Stomach (tissue), 9 donors: ENCODE measurements around the gene IQSEC1. TPM values are rescaled to one million over a fixed set of nuclear protein-coding genes. Genes with fewer than 3 reads are reported as not detected.

Experiments used
- DNase-seq, 2 donors: peaks; one replicate each; pipeline versions ENCODE4 v3.0.0 to v3.0.0-alpha.2; 2013 to 2019
- H3K27ac ChIP-seq, 5 donors: fragments of 200-600 bp in 4 of 5; sonication (generic) in 4 of 5; one replicate each; pipeline ENCODE4 v1.5.1; 2013 to 2019; ENCODE audit warnings: mild to moderate bottlenecking in 1 of 5, moderate library complexity in 1 of 5
- H3K27me3 ChIP-seq, 3 donors: fragments of 200-600 bp; sonication (generic); one replicate each; pipeline ENCODE4 v1.5.1; 2017 to 2019; ENCODE audit warnings: mixed run types in 1 of 3
- H3K36me3 ChIP-seq, 4 donors: fragments of 200-600 bp; sonication (generic); 1 replicate in 3 of 4; 2 replicates in 1 of 4; pipeline ENCODE4 v1.5.1; 2016 to 2019
- H3K4me1 ChIP-seq, 4 donors: fragments of 200-600 bp; sonication (generic); one replicate each; pipeline ENCODE4 v1.5.1; 2016 to 2019
- H3K4me3 ChIP-seq, 4 donors: fragments of 200-600 bp; sonication (generic) in 3 of 4; one replicate each; pipeline ENCODE4 v1.5.1; 2016 to 2019; ENCODE audit warnings: mild to moderate bottlenecking in 1 of 4
- H3K9me3 ChIP-seq, 4 donors: fragments of 200-600 bp; sonication (generic); one replicate each; pipeline ENCODE4 v1.5.1; 2016 to 2019
- CTCF ChIP-seq, 7 experiments: fragments of 450-650 bp in 4 of 7; fragments of 200-600 bp in 3 of 7; sonication (generic) in 3 of 7; IDR thresholded peaks; one replicate each; pipeline ENCODE4 v1.5.1; 2016 to 2019; ENCODE audit warnings: antibody characterized with exemption in 7 of 7, control low read depth in 2 of 7, mild to moderate bottlenecking in 1 of 7
- EP300 ChIP-seq: sonication (generic); formaldehyde crosslinking; IDR thresholded peaks from one replicate; pipeline ENCODE4 v1.6.1; 2017; ENCODE audit warnings: antibody characterized with exemption
- POLR2A ChIP-seq, 4 donors: fragments of 450-650 bp; IDR thresholded peaks; one replicate each; pipeline ENCODE4 v1.6.1; 2016; ENCODE audit warnings: antibody characterized with exemption in 4 of 4, control low read depth in 2 of 4, mild to moderate bottlenecking in 1 of 4, moderate library complexity in 1 of 4
- POLR2AphosphoS5 ChIP-seq, 3 donors: sonication (generic); formaldehyde crosslinking; IDR thresholded peaks; one replicate each; pipeline ENCODE4 v1.6.1; 2016; ENCODE audit warnings: antibody characterized with exemption in 3 of 3
- WGBS, 5 donors: extraction: QIAGEN DNeasy Blood & Tissue Kit in 3 of 5; methylation state at CpG; one replicate each; pipeline versions ENCODE4 v1.1.5 to v1.1.7; 2013 to 2018; 5-methylcytosine and 5-hydroxymethylcytosine counted together
- intact Hi-C: fragments of 100-400 bp; cut with DNase I; formaldehyde crosslinking; loops from one replicate; pipeline ENCODE4 v1.15.1; 2023; ENCODE audit warnings: low total_unique reads
- polyA plus RNA-seq, 3 donors: library from polyadenylated mRNA; stranded (reverse); fragments of 200-250 nt; gene quantifications; one replicate each; pipeline ENCODE4 v1.2.3, GENCODE V29; 2013
- total RNA-seq, 5 donors: library from RNA; depleted of rRNA; stranded (reverse); fragments of >200 nt; gene quantifications; one replicate each; pipeline versions ENCODE4 v1.1.0 to v1.2.3, GENCODE V29; 2014 to 2016
- donor health status: healthy with polysubstance abuse.
- donor health status: Bipolar disorder and iron deficiency.
- donor health status: healthy.

The IQSEC1 gene
- total and polyA plus RNA-seq, 8 donors, result 6.7 to 46.9 (median 20.8) TPM

GRCh38 chr3:12921736-12922135 is 151.5 kb downstream of the IQSEC1 start:
- 92 to 97% (median 94%) methylated on average over 4 to 8 of the region's 8 CpGs for WGBS, 5 donors
- Histone ChIP-seq H3K36me3 (peaks cover 56 to 100% (median 96%) of the 10 kb centered on the region in 4 donors), H3K27ac (no peak overlapping the region), H3K4me1 (peaks cover 0 to 9% (median 0%) of the 10 kb centered on the region in 4 donors), H3K9me3 (no peaks in the 10 kb centered on the region), H3K27me3 (no peaks in the 10 kb centered on the region), H3K4me3 (no peak overlapping the region)
- intact Hi-C loops, result no loop called here
- no peak for DNase-seq
- TF ChIP-seq CTCF (IDR thresholded peaks at IDR 0.05), result no peak
- no peak for TF ChIP-seq POLR2A (IDR thresholded peaks at IDR 0.05)
- TF ChIP-seq EP300, result no peak
- no peak for TF ChIP-seq POLR2AphosphoS5 (IDR thresholded peaks at IDR 0.05)

GRCh38 chr3:12920967-12921366 is 152.3 kb downstream of the IQSEC1 start:
- H3K36me3 ChIP-seq, result peaks cover 55 to 100% (median 99%) of the 10 kb centered on the region in 4 donors
- intact Hi-C loops, result no loop called here

GRCh38 chr3:12919205-12919604 is 154.0 kb downstream of the IQSEC1 start:
- H3K4me1 ChIP-seq, result peaks cover 0 to 3% (median 0%) of the 10 kb centered on the region in 4 donors
- no peaks in the 10 kb centered on the region for H3K9me3 ChIP-seq
- 79 to 88% (median 86%) methylated on average over 7 to 10 of the region's 10 CpGs for WGBS, 5 donors
- intact Hi-C loops, result no loop called here
- no peak overlapping the region for H3K27ac ChIP-seq
- H3K27me3 ChIP-seq, result no peaks in the 10 kb centered on the region
- TF ChIP-seq EP300 (no peak), POLR2AphosphoS5 (IDR thresholded peaks at IDR 0.05) (no peak), CTCF (IDR thresholded peaks at IDR 0.05) (no peak), POLR2A (IDR thresholded peaks at IDR 0.05) (no peak)
- no peak for DNase-seq
- H3K36me3 ChIP-seq, result peaks cover 41 to 100% (median 99%) of the 10 kb centered on the region in 4 donors
- no peak overlapping the region for H3K4me3 ChIP-seq

More at GRCh38 chr3:12920967-12921366, 152.3 kb downstream of the IQSEC1 start:
- H3K27ac ChIP-seq, result no peak overlapping the region
- DNase-seq, result no peak
- no peaks in the 10 kb centered on the region for H3K27me3 ChIP-seq
- no peak overlapping the region for H3K4me3 ChIP-seq
- 89 to 93% (median 90%) methylated on average over 4 to 9 of the region's 9 CpGs for WGBS, 5 donors
- no peak for TF ChIP-seq POLR2AphosphoS5 (IDR thresholded peaks at IDR 0.05)
- no peak for TF ChIP-seq CTCF (IDR thresholded peaks at IDR 0.05)
- no peak for TF ChIP-seq POLR2A (IDR thresholded peaks at IDR 0.05)
- TF ChIP-seq EP300, result no peak
- peaks cover 0 to 6% (median 0%) of the 10 kb centered on the region in 4 donors for H3K4me1 ChIP-seq
- no peaks in the 10 kb centered on the region for H3K9me3 ChIP-seq

GRCh38 chr3:12918231-12918630 is 155.0 kb downstream of the IQSEC1 start:
- no peak overlapping the region for H3K27ac ChIP-seq
- H3K27me3 ChIP-seq, result no peaks in the 10 kb centered on the region
- 82 to 93% (median 90%) methylated on average over 3 of the region's 3 CpGs for WGBS, 5 donors
- H3K4me1 ChIP-seq, result no peaks in the 10 kb centered on the region
- no peak for TF ChIP-seq POLR2AphosphoS5 (IDR thresholded peaks at IDR 0.05)
- no peak for TF ChIP-seq EP300
- TF ChIP-seq CTCF (IDR thresholded peaks at IDR 0.05), result no peak
- no peak for TF ChIP-seq POLR2A (IDR thresholded peaks at IDR 0.05)
- peaks cover 33 to 100% (median 99%) of the 10 kb centered on the region in 4 donors for H3K36me3 ChIP-seq
- no peaks in the 10 kb centered on the region for H3K9me3 ChIP-seq
- intact Hi-C loops, result no loop called here
- no peak for DNase-seq
- no peak overlapping the region for H3K4me3 ChIP-seq
